Gastroesophageal sphincter (tissue), 4 donors: ENCODE results near the gene ARHGAP20. TPM values are rescaled to one million over a fixed set of nuclear protein-coding genes. Genes with fewer than 3 reads are reported as not detected.

Experiments
- ATAC-seq: fragments of 150-250 bp; one replicate; pipeline ENCODE4 v1.9.1; 2016; ENCODE audit warnings: mild to moderate bottlenecking, moderate library complexity
- H3K27ac ChIP-seq, 4 donors: fragments of 200-600 bp; sonication (generic) in 3 of 4; 1 replicate in 3 of 4; 2 replicates in 1 of 4; pipeline ENCODE4 v1.5.1; 2016 to 2019
- H3K27me3 ChIP-seq: fragments of 200-600 bp; sonication (generic); one replicate; pipeline ENCODE4 v1.5.1; 2019
- H3K36me3 ChIP-seq, 2 donors: fragments of 200-600 bp; sonication (generic); one replicate each; pipeline ENCODE4 v1.5.1; 2019; ENCODE audit warnings: control low read depth in 1 of 2
- H3K4me1 ChIP-seq, 3 donors: fragments of 200-600 bp; sonication (generic); 1 replicate in 2 of 3; 2 replicates in 1 of 3; pipeline ENCODE4 v1.5.1; 2016 to 2019; ENCODE audit warnings: control low read depth in 2 of 3
- H3K4me3 ChIP-seq, 2 donors: fragments of 200-600 bp; sonication (generic); one replicate each; pipeline ENCODE4 v1.5.1; 2019; ENCODE audit warnings: mild to moderate bottlenecking in 1 of 2, moderate library complexity in 1 of 2
- H3K9me3 ChIP-seq, 3 donors: fragments of 200-600 bp; sonication (generic); one replicate each; pipeline ENCODE4 v1.5.1; 2017 to 2019; ENCODE audit warnings: control low read depth in 2 of 3
- CTCF ChIP-seq, 4 experiments: fragments of 200-600 bp in 2 of 4; fragments of 450-650 bp in 2 of 4; sonication (generic) in 1 of 4; IDR thresholded peaks; one replicate each; pipeline ENCODE4 v1.5.1; 2017 to 2019; ENCODE audit warnings: antibody characterized with exemption in 4 of 4, mild to moderate bottlenecking in 2 of 4, moderate library complexity in 2 of 4
- EP300 ChIP-seq: sonication (generic); formaldehyde crosslinking; IDR thresholded peaks from one replicate; pipeline ENCODE4 v1.6.1; 2017; ENCODE audit warnings: antibody characterized with exemption, mild to moderate bottlenecking
- POLR2A ChIP-seq, 2 donors: fragments of 450-650 bp; IDR thresholded peaks; one replicate each; pipeline ENCODE4 v1.6.1; 2017; ENCODE audit warnings: antibody characterized with exemption in 2 of 2, mild to moderate bottlenecking in 2 of 2, moderate library complexity in 1 of 2
- POLR2AphosphoS5 ChIP-seq: sonication (generic); formaldehyde crosslinking; IDR thresholded peaks from one replicate; pipeline ENCODE4 v1.6.1; 2017; ENCODE audit warnings: antibody characterized with exemption
- WGBS, 2 donors: methylation state at CpG; one replicate each; pipeline ENCODE4 v1.1.5; 2018; ENCODE audit warnings: low coverage in 1 of 2; 5-methylcytosine and 5-hydroxymethylcytosine counted together
- total RNA-seq, 4 donors: library from RNA; depleted of rRNA; stranded (reverse); fragments of >200 nt; gene quantifications; one replicate each; pipeline ENCODE4 v1.1.0, GENCODE V29; 2016

ARHGAP20 gene
- total RNA-seq, 4 donors from 2014 or later: 5.3 to 34.6 (median 7.0) TPM

GRCh38 chr11:110720431-110721275 is 8.4 kb upstream of the ARHGAP20 start:
- no peaks in the 10 kb centered on the region for H3K9me3 ChIP-seq
- no peak for TF ChIP-seq POLR2AphosphoS5
- TF ChIP-seq CTCF (IDR thresholded peaks at IDR 0.05): no peak
- TF ChIP-seq EP300: no peak
- no peak for TF ChIP-seq POLR2A (IDR thresholded peaks at IDR 0.05)
- H3K4me3 ChIP-seq: no peak overlapping the region
- H3K27ac ChIP-seq: no peak overlapping the region
- H3K27me3 ChIP-seq: no peaks in the 10 kb centered on the region
- ATAC-seq: no peak
- H3K36me3 ChIP-seq: no peaks in the 10 kb centered on the region
- 34 to 39% methylated on average over 2 to 3 of the region's 3 CpGs for WGBS, 2 donors
- no peaks in the 10 kb centered on the region for H3K4me1 ChIP-seq

- TF ChIP-seq POLR2AphosphoS5 (no peak), CTCF (IDR thresholded peaks at IDR 0.05) (no peak), POLR2A (IDR thresholded peaks at IDR 0.05) (no peak), EP300 (no peak)
- Histone ChIP-seq H3K36me3 (no peaks in the 10 kb centered on the region), H3K4me3 (no peak overlapping the region), H3K4me1 (peaks cover 0 to 24% (median 0%) of the 10 kb centered on the region in 3 donors), H3K9me3 (no peaks in the 10 kb centered on the region), H3K27ac (no peak overlapping the region), H3K27me3 (no peaks in the 10 kb centered on the region)
- WGBS, 2 donors: 84 to 100% methylated on average over 2 of the region's 2 CpGs
- ATAC-seq: no peak
These were observed 4.1 kb upstream of the ARHGAP20 start for GRCh38 chr11:110716361-110716760.

- H3K27ac ChIP-seq: no peak overlapping the region
- 40% methylated on average over 1 of the region's 1 CpG for WGBS, 2 donors
These were observed 3.3 kb upstream of the ARHGAP20 start for GRCh38 chr11:110715541-110715940.

GRCh38 chr11:110713449-110713776 is 1.2 kb upstream of the ARHGAP20 start:
- WGBS, 2 donors: 16 to 18% methylated on average over 3 to 9 of the region's 9 CpGs
- Histone ChIP-seq H3K9me3 (no peaks in the 10 kb centered on the region), H3K4me3 (peak overlapping the region; percentile 80 to 93), H3K27me3 (no peaks in the 10 kb centered on the region), H3K4me1 (peaks cover 0 to 37% (median 0%) of the 10 kb centered on the region in 3 donors), H3K27ac (peak overlapping the region in 3 of 4 donors; percentile 84 to 88 (median 86)), H3K36me3 (no peaks in the 10 kb centered on the region)
- TF ChIP-seq CTCF (IDR thresholded peaks at IDR 0.05) (no peak), EP300 (no peak), POLR2AphosphoS5 (peak; percentile 22)
- no peak for ATAC-seq

More at GRCh38 chr11:110715541-110715940, 3.3 kb upstream of the ARHGAP20 start:
- no peak overlapping the region for H3K4me3 ChIP-seq
- TF ChIP-seq POLR2AphosphoS5 (peak; percentile 65), POLR2A (IDR thresholded peaks at IDR 0.05) (no peak)
- no peak for ATAC-seq
- no peaks in the 10 kb centered on the region for H3K27me3 ChIP-seq
- H3K9me3 ChIP-seq: no peaks in the 10 kb centered on the region
- peaks cover 0 to 32% (median 0%) of the 10 kb centered on the region in 3 donors for H3K4me1 ChIP-seq
- H3K36me3 ChIP-seq: no peaks in the 10 kb centered on the region

- TF ChIP-seq POLR2AphosphoS5 (no peak), POLR2A (IDR thresholded peaks at IDR 0.05) (no peak), CTCF (IDR thresholded peaks at IDR 0.05) (peak in 1 of 4 experiments; percentile 41)
- H3K4me1 ChIP-seq: peaks cover 0 to 37% (median 0%) of the 10 kb centered on the region in 3 donors
- no peaks in the 10 kb centered on the region for H3K27me3 ChIP-seq
- ATAC-seq: peak; percentile 6
- peak overlapping the region; percentile 80 to 93 for H3K4me3 ChIP-seq
- H3K27ac ChIP-seq: peak overlapping the region in 3 of 4 donors; percentile 84 to 88 (median 86)
- no peaks in the 10 kb centered on the region for H3K36me3 ChIP-seq
- H3K9me3 ChIP-seq: no peaks in the 10 kb centered on the region
- 0 to 1% methylated on average over 17 to 18 of the region's 50 CpGs for WGBS, 2 donors
These were observed 617 bp upstream of the ARHGAP20 start for GRCh38 chr11:110712659-110713448.
